Measurements from ENCODE around the gene ZNF628.

ZNF628 gene

DNA sequence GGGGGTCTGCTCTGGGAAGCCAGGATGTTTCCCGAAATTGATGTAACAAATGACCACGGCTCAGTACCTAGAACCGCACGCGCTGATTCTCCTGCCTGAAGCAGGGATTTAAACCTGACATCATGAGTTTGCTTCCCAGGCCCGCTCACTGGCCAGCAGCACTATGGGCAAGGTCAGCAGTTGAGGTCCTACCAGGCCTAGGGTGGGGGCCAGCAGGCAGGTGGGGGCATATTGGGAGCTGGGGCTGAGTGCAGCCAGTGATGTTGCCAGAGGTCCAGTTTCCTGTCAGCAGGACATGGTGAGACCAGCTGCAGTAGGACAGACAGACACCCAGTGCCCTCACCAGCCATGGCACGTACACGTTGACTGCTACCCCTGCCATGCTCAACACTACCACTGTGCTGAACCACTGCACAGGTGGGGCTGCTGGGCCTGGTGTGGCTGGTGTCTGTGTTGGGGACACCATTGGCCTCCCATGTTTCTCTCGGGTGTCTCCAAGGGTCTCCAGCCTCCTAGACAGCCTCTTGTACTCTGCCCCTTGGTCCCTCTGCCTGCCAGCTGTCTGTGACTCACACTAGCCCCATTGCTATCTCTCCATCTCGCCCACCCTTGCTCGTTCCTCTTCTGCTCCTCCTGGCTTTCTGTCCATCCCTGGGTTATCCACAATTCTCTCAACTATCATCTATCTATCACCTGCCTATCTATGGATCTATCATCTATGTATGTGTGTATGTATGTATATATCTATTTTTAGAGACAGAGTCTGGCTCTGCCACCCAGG is 10.8 kb upstream of the ZNF628 start:
- DNase-seq (ENCODE audit: low read depth in 2 of 2): no peak

DNA sequence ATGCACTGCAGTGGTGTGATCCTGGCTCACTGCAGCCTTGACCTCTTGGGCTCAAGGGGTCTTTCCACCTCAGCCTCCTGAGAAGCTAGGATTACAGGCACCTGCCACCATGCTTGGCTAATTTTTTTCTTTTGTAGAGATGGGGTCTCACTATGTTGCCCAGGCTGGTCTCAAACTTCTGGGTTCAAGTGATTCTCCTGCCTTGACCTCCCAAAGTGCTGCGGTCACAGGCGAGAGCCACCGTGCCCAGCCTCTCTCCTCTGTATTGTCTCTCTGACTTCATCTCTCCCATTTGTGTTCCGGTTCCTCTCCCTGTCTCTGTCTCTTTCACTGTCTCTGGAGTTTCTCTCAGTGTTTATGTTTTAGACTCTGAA is 10.2 kb upstream of the ZNF628 start:
- DNase-seq (ENCODE audit: low read depth in 2 of 2): no peak

GRCh38 chr19:55467236-55468053 is 9.0 kb upstream of the ZNF628 start:
- peak in 1 of 2 donors; percentile 51 for DNase-seq (ENCODE audit: low read depth in 2 of 2)

DNA sequence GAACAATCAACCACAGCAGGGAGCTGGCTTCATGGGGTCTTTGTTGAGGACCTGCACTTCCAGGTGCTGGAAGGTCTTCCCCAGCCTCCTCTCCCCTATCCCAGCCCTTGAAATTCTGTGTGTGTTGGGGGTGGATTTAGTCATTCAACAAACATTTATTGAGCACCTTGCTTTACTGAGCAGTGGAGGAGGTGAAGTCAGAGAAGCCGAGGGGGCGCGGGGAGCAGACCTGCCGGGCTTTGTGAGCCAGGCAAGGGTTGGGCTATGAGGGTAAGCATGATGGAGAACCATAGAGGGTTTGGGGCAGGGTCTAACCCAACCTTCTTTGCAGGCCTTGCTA is 8.4 kb upstream of the ZNF628 start:
- no peak for DNase-seq (ENCODE audit: low read depth in 2 of 2)

DNA sequence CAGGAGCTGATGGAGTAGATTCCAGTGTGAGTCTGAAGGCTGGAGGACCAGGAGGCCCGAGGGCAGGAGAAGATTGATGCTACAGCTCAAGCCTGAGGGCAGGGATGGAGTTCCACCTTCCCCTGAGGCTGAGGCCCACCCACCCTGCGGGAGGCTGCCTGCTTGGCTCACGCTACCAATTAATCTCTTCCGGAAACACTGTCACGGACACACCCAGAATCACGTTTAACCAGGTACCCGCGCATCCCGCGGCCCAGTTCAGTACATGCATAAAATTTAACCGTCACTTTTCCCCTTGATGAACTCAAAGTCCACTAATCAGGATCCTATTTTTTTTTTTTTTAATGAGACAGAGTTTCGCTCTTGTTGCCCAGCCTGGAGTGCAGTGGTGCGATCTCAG is 5.2 kb upstream of the ZNF628 start:
- no peak for DNase-seq (ENCODE audit: low read depth in 2 of 2)

GRCh38 chr19:55472463-55472862 is 4.0 kb upstream of the ZNF628 start:
- no peak for DNase-seq (ENCODE audit: low read depth in 2 of 2)

DNA sequence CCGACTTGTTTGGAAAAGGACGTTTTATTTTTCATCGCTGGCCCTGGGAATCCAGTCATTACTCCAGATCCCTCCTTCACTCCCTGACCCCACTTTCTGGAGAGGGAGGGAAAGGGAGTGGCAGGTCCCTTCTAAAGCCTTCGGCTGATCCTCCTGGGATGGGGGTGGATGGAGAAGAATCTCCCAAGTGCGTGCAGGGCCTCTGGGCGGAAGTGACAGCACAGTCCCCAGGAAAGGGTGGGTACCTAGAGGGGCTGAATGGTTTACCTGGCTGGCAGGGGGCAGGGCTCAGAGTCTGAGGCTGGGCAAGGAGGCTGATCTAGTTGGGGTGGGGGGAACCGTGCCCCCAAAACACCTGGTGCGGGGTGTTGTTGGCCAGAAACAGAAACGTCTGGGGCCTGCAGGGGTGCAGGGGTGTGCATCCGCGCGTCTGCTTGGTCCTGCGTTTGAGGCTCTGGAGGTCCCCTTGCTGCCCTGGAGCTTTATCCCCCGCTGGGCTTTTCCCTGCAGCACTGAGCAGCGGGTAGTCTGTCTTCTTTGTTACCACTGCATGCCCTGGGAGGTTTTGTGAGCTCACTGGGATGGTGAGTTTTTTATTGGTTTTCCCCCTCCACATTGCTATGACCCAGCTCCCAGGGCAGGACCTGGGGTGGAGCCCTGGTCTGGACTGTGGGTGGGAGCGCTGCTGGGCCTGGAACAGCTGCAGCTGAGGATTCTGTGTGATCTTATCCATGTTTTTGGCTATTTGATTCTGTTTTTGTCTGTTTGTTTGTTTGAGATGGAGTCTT is 3.0 kb upstream of the ZNF628 start:
- DNase-seq (ENCODE audit: low read depth in 2 of 2): no peak

GRCh38 chr19:55474269-55475265 is 1.9 kb upstream of the ZNF628 start:
- no peak for DNase-seq (ENCODE audit: low read depth in 2 of 2)

DNA sequence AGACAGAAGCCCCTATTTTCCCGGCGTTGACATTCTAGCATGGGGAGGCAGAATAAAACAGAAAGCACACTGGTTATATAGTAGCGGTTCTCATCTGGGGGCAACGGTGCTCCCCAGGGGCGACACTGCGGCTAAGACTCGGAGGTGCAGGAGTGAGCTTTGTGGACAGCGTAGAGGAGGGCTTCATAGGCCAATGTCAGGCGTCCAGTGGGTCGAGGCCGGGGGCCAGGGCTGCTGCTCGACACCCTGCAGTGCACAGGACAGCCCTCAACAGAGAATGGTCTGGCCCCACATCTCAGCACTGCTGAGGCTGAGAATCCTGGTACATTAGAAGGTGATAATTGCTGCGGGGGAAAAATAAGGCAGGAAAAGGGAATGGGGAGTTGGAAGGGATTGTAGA is 1.5 kb downstream of the ZNF628 start:
- DNase-seq (ENCODE audit: low read depth in 2 of 2): no peak

DNA sequence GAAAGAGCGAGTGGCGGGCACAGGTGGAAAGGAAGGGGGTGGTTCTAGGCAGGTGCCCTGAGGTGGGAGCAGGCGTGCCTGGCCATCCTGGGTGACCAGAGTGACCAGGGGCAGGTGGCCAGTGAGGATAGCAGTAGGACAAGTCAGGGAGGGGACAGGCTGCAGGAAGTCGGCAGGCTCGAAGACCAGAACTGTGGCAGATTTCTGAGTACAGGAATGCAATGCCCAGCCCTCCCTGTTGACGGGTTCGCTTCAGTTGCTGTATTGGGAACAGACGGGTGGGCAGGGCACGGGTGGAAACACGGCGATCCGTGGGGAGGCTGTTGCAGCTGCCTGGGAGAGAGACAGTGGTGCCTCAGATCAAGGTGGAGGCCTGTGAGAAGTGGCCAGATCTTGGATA is 1.9 kb downstream of the ZNF628 start:
- no peak for DNase-seq (ENCODE audit: low read depth in 2 of 2)

DNA sequence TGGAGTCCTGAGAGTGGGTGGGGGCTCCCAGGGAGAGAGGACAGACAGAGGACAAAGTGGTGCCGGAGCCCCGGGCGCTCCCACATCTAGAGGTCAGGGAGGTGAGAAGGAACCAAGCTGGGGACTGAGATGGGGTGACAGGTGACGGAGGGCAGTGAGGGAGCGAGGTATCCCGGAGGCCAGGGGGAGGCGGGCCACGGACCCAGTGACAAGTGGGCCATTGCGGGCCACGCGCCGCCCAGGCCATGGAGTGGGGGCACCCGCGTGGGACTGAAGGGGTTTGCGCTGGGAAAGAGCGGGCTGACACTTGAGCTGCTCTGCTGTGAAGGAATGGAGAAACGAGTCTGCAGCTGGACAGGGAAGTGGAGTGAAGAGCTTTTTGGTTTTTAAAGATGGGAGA is 2.6 kb downstream of the ZNF628 start:
- no peak for DNase-seq (ENCODE audit: low read depth in 2 of 2)

DNA sequence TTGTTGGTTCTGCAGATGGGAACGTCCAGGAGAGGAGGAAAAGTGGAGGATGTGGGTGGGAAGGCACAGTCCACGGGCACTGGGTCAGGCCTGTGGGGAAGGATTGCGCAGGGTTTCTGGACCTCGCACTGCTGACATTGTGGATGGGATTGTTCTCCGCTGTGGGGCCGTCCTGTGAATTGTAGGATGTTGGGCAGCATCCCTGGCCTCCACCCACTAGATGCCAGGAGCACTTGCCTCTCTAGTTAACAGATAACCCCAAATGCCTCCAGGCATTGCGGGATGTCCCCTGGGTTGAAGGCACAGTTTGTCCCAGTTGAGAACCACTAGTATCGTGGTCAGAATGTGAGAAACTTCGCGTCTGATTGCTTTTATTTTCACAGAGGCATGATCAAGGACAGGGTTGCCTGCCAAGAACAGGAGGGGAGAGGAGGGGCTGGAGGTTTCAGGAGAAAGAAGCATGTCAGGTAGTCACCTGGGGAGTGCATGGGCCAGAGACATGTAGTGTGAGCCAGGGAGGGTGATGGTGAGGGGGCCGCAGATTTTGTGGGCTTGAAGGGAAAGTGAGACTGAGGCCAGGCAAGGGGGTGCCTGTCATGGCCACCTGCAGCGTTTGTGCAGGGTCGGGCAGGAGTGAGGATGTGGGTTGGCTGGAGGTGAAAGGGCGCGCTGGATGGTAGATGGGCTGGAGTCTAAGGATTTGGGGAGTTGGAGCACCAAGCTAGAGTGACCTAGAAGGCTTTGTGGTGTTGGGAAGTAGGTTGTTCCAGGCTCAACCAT is 3.2 kb downstream of the ZNF628 start:
- no peak for DNase-seq (ENCODE audit: low read depth in 2 of 2)

DNA sequence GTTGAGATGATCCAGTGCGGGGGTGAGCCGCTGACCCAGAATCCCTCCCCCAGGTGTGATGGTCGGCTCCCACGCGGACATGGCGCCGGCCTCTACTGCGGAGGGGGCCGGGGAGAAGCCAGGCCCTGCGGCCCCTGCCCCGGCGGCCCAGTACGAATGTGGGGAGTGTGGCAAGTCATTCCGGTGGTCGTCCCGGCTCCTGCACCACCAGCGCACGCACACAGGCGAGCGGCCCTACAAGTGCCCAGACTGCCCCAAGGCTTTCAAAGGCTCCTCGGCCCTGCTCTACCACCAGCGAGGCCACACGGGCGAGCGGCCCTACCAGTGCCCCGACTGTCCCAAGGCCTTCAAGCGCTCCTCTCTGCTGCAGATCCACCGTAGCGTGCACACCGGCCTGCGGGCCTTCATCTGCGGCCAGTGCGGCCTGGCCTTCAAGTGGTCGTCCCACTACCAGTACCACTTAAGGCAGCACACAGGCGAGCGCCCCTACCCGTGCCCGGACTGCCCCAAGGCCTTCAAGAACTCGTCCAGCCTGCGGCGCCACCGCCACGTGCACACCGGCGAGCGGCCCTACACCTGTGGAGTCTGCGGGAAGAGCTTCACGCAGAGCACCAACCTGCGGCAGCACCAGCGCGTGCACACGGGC is 4.9 kb downstream of the ZNF628 start:
- DNase-seq (ENCODE audit: low read depth in 2 of 2): no peak

DNA sequence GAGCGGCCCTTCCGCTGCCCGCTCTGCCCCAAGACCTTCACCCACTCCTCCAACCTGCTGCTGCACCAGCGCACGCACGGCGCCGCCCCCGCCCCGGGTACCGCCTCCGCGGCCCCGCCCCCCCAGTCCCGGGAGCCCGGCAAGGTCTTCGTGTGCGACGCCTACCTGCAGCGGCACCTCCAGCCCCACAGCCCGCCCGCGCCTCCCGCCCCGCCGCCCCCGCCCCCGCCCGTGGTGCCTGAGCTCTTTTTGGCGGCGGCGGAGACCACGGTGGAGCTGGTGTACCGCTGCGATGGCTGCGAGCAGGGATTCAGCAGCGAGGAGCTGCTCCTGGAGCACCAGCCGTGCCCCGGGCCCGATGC is 5.4 kb downstream of the ZNF628 start:
- no peak for DNase-seq (ENCODE audit: low read depth in 2 of 2)

DNA sequence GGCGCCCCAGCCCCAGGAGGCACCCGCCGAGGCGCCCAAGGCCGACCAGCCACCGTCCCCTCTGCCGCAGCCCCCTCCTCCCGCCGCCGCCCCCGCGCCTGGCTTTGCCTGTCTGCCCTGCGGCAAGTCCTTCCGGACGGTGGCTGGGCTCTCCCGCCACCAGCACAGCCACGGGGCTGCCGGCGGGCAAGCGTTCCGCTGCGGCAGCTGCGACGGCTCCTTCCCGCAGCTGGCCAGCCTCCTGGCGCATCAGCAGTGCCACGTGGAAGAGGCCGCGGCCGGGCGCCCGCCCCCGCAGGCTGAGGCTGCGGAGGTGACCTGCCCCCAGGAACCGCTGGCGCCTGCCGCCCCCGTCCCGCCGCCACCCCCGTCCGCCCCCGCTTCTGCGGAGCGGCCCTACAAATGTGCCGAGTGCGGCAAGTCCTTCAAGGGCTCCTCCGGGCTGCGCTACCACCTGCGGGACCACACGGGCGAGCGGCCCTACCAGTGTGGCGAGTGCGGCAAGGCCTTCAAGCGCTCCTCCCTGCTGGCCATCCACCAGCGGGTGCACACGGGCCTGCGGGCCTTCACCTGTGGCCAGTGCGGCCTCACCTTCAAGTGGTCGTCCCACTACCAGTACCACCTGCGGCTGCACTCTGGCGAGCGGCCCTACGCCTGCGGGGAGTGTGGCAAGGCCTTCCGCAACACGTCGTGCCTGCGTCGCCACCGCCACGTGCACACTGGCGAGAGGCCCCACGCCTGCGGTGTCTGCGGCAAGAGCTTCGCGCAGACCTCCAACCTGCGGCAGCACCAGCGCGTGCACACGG is 5.9 kb downstream of the ZNF628 start:
- no peak for DNase-seq (ENCODE audit: low read depth in 2 of 2)

DNA sequence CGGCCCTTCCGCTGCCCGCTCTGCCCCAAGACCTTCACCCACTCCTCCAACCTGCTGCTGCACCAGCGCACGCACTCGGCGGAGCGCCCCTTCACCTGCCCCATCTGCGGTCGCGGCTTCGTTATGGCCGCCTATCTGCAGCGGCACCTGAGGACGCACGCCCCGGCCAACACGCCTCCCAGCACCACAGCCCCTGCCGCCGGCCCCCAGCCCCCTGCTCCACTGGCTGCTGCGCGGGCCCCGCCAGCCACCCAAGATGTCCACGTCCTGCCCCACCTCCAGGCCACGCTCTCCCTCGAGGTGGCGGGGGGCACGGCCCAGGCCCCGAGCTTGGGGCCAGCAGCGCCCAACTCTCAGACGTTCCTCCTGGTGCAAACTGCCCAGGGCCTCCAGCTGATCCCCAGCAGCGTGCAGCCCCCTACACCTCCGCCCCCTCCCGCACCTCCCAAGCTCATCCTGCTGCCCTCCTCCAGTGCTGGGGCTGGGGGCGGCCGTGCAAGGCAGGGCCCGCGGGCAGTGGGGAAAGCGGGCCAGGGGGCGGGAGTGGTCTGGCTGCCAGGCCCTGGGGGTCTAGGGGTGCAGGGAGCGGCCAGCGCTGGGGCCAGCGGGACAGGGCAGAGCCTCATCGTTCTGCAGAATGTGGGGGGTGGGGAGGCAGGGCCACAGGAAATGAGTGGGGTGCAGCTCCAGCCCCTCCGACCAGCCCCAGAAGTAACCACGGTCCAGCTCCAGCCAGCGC is 6.7 kb downstream of the ZNF628 start:
- DNase-seq (ENCODE audit: low read depth in 2 of 2): no peak

DNA sequence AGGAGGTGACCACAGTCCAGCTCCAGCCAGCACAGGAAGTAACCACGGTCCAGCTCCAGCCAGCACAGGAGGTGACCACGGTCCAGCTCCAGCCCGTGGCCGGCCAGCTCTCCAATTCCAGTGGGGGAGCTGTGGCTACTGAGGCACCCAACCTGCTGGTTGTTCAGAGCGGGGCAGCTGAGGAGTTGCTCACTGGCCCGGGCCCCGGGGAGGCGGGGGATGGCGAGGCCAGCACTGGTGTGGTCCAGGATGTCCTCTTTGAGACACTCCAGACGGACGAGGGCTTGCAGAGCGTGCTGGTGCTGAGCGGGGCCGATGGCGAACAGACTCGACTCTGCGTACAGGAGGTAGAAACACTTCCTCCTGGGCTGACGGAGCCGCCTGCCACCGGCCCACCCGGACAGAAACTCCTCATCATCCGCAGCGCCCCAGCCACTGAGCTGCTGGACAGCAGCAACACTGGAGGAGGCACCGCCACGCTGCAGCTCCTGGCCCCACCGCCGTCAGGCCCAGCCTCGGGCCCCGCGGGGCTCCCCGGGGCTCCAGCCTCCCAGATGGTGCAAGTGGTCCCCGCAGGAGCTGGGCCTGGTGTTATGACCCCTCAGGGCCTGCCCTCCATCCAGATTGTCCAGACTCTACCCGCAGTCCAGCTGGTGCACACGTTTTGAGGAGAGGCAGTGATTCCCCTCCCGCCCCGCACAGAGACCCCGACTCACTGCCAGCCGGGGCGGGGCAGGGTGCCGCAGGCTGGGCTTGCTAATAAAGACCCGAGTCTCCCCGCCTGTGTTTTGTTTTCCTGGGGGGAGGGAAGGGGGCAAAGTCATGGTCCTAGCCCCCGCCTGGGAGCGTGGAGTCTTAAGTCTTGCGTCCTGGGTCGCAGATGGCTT is 7.5 kb downstream of the ZNF628 start:
- DNase-seq (ENCODE audit: low read depth in 2 of 2): no peak

Measured in stimulated activated CD8-positive, alpha-beta memory T cell treated with anti-CD3 and anti-CD28 coated beads, Interleukin-15, amount 100 ng/mL, for 48 hours (primary cell).